HCT116 (cell line): ENCODE data around the gene COL1A1. TPM values are rescaled to one million over a fixed set of nuclear protein-coding genes. Genes with fewer than 3 reads are reported as not detected.

Experiments used
- ATAC-seq: fragments of 200-7000 bp; cut with Tn5 transposase; 2 replicates; pipeline ENCODE4 v1.9.1; 2020; ENCODE audit warnings: mild to moderate bottlenecking, moderate library complexity
- BruUV-seq: library from RNA; stranded (reverse); fragments of 400-500 nt; replicated peaks from 2 replicates; lab custom pipeline; 2021; lab: Mats Ljungman, UMichigan
- CTCF ChIA-PET: fragments of 300-600 bp; sonication (Branson Sonifier 250); formaldehyde crosslinking; loops from one replicate; lab custom pipeline; 2021; ENCODE audit warnings: antibody characterized with exemption; lab: Charles Lee
- POLR2A ChIA-PET: fragments of 300-600, 350-600 bp; sonication (Branson Sonifier 250); formaldehyde crosslinking; loops from one replicate; lab custom pipeline; 2021; ENCODE audit warnings: antibody characterized with exemption; lab: Charles Lee
- RAD21 ChIA-PET, 2 experiments: fragments of 300-600 bp; sonication (Branson Sonifier 250); formaldehyde crosslinking; loops; one replicate each; lab custom pipeline; 2023; ENCODE audit warnings: low total read pairs in 2 of 2; ENCODE audit not compliant: uncharacterized antibody in 2 of 2, unreplicated experiment in 2 of 2, low non-redundant PET in 1 of 2; lab: Charles Lee
- DNase-seq: peaks from one replicate; pipeline ENCODE4 v3.0.0-alpha.2; 2010; ENCODE audit warnings: low read depth, low spot score
- H2AFZ ChIP-seq: fragments of 200-600 bp; shearing (Covaris generic), sonication (generic); 2 replicates; pipeline ENCODE4 v1.6.1; 2017; ENCODE audit warnings: low read depth, mixed run types, mixed read lengths, antibody characterized with exemption, low read length; ENCODE audit not compliant: poor library complexity, severe bottlenecking
- H3K27ac ChIP-seq: 2 replicates; pipeline ENCODE4 v1.5.1; 2012; ENCODE audit warnings: low read depth, low read length
- H3K27me3 ChIP-seq: fragments of 200-600 bp; sonication (generic); 2 replicates; pipeline ENCODE4 v1.6.1; 2016; ENCODE audit warnings: mixed run types, low read length, mixed read lengths; ENCODE audit not compliant: insufficient read depth
- H3K36me3 ChIP-seq, 2 experiments: fragments of 200-500 bp in 1 of 2; fragments of 200-600 bp in 1 of 2; sonication (Bioruptor generic) in 1 of 2; sonication (generic) in 1 of 2; 2 replicates each; pipeline versions ENCODE4 v1.5.1 to v1.6.1; 2014 to 2016; ENCODE audit warnings: low read length in 2 of 2, inconsistent platforms in 1 of 2, mixed read lengths in 1 of 2, mixed run types in 1 of 2; ENCODE audit not compliant: insufficient read depth in 2 of 2, control insufficient read depth in 1 of 2
- H3K4me1 ChIP-seq, 2 experiments: fragments of 200-600 bp in 1 of 2; sonication (generic) in 1 of 2; 2 replicates each; pipeline versions ENCODE4 v1.5.1 to v1.6.1; 2012 to 2017; ENCODE audit warnings: low read length in 2 of 2, inconsistent platforms in 1 of 2, mild to moderate bottlenecking in 1 of 2, mixed read lengths in 1 of 2, mixed run types in 1 of 2, moderate library complexity in 1 of 2; ENCODE audit not compliant: insufficient read depth in 2 of 2, control insufficient read depth in 1 of 2
- H3K4me2 ChIP-seq: fragments of 200-600 bp; sonication (generic); 2 replicates; pipeline ENCODE4 v1.6.1; 2017; ENCODE audit warnings: mixed run types, low read length, mixed read lengths
- H3K4me3 ChIP-seq, 2 experiments: fragments of 200-600 bp in 1 of 2; sonication (generic) in 1 of 2; replicated peaks in 1 of 2; 2 replicates each; pipeline ENCODE4 v1.5.1; 2011 to 2016; ENCODE audit warnings: low read length in 2 of 2, control low read depth in 1 of 2, low read depth in 1 of 2, mild to moderate bottlenecking in 1 of 2, mixed read lengths in 1 of 2, mixed run types in 1 of 2
- H3K79me2 ChIP-seq: fragments of 200-600 bp; sonication (generic); 2 replicates; pipeline ENCODE4 v1.6.1; 2017; ENCODE audit warnings: mild to moderate bottlenecking, mixed run types, low read length, moderate library complexity, mixed read lengths; ENCODE audit not compliant: insufficient read depth
- H3K9ac ChIP-seq: fragments of 200-600 bp; sonication (generic); 2 replicates; pipeline ENCODE4 v1.6.1; 2016; ENCODE audit warnings: low read length, mixed read lengths
- H3K9me2 ChIP-seq: fragments of 200-600 bp; sonication (generic), shearing (Covaris generic); 2 replicates; pipeline ENCODE4 v1.6.1; 2017; ENCODE audit warnings: mixed run types, mild to moderate bottlenecking, moderate library complexity; ENCODE audit not compliant: insufficient read depth
- H3K9me3 ChIP-seq, 2 experiments: fragments of 200-500 bp in 1 of 2; fragments of 200-600 bp in 1 of 2; sonication (Bioruptor generic) in 1 of 2; sonication (generic) in 1 of 2; 2 replicates each; pipeline ENCODE4 v1.6.1; 2014 to 2017; ENCODE audit warnings: low read length in 2 of 2, mixed read lengths in 2 of 2, inconsistent platforms in 1 of 2, low read depth in 1 of 2, mild to moderate bottlenecking in 1 of 2, mixed run types in 1 of 2, moderate library complexity in 1 of 2; ENCODE audit not compliant: control insufficient read depth in 1 of 2, insufficient read depth in 1 of 2
- H4K20me1 ChIP-seq: fragments of 200-600 bp; sonication (generic), shearing (Covaris generic); 2 replicates; pipeline ENCODE4 v1.6.1; 2017; ENCODE audit warnings: mixed run types, mild to moderate bottlenecking, moderate library complexity; ENCODE audit not compliant: insufficient read depth
- CBX3 ChIP-seq: IDR thresholded peaks from 2 replicates; pipeline ENCODE4 v1.6.1; 2012; ENCODE audit warnings: low read depth
- CEBPB ChIP-seq: IDR thresholded peaks from 2 replicates; pipeline ENCODE4 v1.6.1; 2012; ENCODE audit warnings: low read depth
- EZH2phosphoT487 ChIP-seq: fragments of 200-600 bp; IDR thresholded peaks from 2 replicates; pipeline ENCODE4 v1.6.1; 2018; ENCODE audit warnings: antibody characterized with exemption, borderline replicate concordance
- FOSL1 ChIP-seq: IDR thresholded peaks from 2 replicates; pipeline ENCODE4 v1.6.1; 2012; ENCODE audit warnings: low read depth
- POLR2AphosphoS5 ChIP-seq: IDR thresholded peaks from 2 replicates; pipeline ENCODE4 v1.6.1; 2011; ENCODE audit warnings: mild to moderate bottlenecking, low read depth, low read length, moderate library complexity
- RAD21 ChIP-seq: IDR thresholded peaks from 2 replicates; pipeline ENCODE4 v1.6.1; 2012; ENCODE audit warnings: low read depth, mild to moderate bottlenecking
- TCF7L2 ChIP-seq: IDR thresholded peaks from 2 replicates; pipeline ENCODE4 v1.7.0; 2011; ENCODE audit warnings: borderline replicate concordance, inconsistent platforms; ENCODE audit not compliant: insufficient read depth, insufficient read length; ENCODE audit errors: extremely low read depth
- YY1 ChIP-seq: IDR thresholded peaks from 2 replicates; pipeline ENCODE4 v1.6.1; 2011; ENCODE audit warnings: low read length, low read depth, moderate library complexity, mild to moderate bottlenecking; ENCODE audit not compliant: insufficient replicate concordance; ENCODE audit errors: extremely low read depth
- intact Hi-C: fragments of 100-400 bp; cut with micrococcal nuclease; formaldehyde crosslinking; loops from 2 replicates; pipeline ENCODE4 v1.10.0; 2022
- total RNA-seq: library from RNA; stranded (reverse); gene quantifications from one replicate; pipeline ENCODE4 v1.2.1, GENCODE V29; 2021; ENCODE audit not compliant: unreplicated experiment
- TF ChIP-seq, protein P1 (sequence below): IDR thresholded peaks from 2 replicates; pipeline ENCODE4 v1.6.1; 2012
- TF ChIP-seq, protein P2 (sequence below), 3 experiments: fragments of 200-600 bp in 1 of 3; sonication (generic) in 1 of 3; IDR thresholded peaks in 2 of 3; conservative IDR thresholded peaks in 1 of 3; 2 replicates each; pipeline ENCODE4 v1.5.1; 2012 to 2017; ENCODE audit warnings: low read depth in 2 of 3, low read length in 2 of 3, antibody characterized with exemption in 1 of 3, borderline replicate concordance in 1 of 3, control low read depth in 1 of 3, mild to moderate bottlenecking in 1 of 3, mixed read lengths in 1 of 3, mixed run types in 1 of 3, moderate library complexity in 1 of 3; ENCODE audit not compliant: insufficient read depth in 1 of 3
- TF ChIP-seq, protein P3 (sequence below): IDR thresholded peaks from 2 replicates; pipeline ENCODE4 v1.6.1; 2012

Gene COL1A1
- total RNA-seq, 1 experiment from 2014 or later = 33.6 TPM

DNA sequence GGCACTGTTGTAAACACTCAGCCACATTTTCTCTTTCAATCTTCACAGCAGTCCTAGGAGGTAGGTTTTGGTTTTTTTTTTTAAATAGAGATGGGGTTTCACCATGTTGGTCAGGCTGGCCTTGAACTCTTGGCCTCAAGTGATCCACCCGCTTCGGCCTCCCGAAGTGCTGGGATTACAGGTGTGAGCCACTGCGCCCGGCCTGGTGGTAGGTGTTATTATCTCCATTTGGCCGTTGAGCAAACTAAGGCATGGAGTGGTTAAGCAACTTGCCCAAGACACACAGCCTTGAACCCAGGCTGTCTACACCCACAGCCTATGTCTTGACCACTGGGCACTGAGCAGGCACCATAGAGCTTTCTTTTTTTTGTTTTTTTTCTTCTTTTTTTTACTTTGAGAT is 27.0 kb downstream of the COL1A1 start (continued):
- TF ChIP-seq YY1 = no peak
- TF ChIP-seq FOSL1 = no peak
- no peak for TF ChIP-seq POLR2AphosphoS5
- TF ChIP-seq CBX3 = no peak
- TF ChIP-seq CEBPB = no peak
- no peak for TF ChIP-seq EZH2phosphoT487
- TF ChIP-seq, protein P1, sequence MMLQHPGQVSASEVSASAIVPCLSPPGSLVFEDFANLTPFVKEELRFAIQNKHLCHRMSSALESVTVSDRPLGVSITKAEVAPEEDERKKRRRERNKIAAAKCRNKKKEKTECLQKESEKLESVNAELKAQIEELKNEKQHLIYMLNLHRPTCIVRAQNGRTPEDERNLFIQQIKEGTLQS = no peak
- TF ChIP-seq, protein P2, sequence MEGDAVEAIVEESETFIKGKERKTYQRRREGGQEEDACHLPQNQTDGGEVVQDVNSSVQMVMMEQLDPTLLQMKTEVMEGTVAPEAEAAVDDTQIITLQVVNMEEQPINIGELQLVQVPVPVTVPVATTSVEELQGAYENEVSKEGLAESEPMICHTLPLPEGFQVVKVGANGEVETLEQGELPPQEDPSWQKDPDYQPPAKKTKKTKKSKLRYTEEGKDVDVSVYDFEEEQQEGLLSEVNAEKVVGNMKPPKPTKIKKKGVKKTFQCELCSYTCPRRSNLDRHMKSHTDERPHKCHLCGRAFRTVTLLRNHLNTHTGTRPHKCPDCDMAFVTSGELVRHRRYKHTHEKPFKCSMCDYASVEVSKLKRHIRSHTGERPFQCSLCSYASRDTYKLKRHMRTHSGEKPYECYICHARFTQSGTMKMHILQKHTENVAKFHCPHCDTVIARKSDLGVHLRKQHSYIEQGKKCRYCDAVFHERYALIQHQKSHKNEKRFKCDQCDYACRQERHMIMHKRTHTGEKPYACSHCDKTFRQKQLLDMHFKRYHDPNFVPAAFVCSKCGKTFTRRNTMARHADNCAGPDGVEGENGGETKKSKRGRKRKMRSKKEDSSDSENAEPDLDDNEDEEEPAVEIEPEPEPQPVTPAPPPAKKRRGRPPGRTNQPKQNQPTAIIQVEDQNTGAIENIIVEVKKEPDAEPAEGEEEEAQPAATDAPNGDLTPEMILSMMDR (IDR thresholded peaks at IDR 0.05 in 2 of 3, conservative IDR thresholded peaks at IDR 0.05 in 1 of 3; ENCODE audit: borderline replicate concordance in 1 of 3, insufficient read depth in 1 of 3, low read depth in 2 of 3, low read length in 2 of 3) = no peak

DNA sequence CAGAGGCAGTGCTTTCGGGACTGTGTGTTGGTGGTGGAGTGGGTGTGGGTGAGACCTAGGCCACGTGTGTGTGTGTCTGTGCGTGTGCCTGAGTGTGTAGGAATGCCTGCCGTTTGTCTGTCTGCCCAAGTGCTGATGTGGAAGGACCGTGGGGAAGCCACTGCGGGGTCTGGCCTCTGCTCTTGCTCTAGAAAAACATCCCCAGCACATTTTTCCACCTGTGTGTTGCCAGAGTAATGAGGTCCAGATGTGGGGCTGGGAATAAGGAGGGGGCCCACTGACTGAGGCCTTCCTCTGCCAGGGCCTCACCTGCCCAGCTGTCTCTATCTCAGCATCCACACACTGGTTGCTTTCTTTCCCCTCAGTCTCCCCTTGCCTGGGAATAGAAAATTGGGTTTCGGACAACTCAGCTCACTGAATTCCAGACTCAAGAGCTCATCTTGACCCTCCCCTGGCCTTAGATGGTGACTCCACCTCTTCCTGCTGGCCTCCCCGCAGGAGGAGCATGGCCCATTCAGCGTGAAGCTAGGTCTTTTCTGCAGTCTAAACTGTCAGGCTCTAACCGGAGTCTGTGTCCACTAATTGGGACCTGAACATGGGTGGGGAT is 28.0 kb downstream of the COL1A1 start:
- H3K79me2 ChIP-seq = no peaks in the 10 kb centered on the region
- no peaks in the 10 kb centered on the region for H3K27me3 ChIP-seq
- no peak for DNase-seq
- H3K27ac ChIP-seq = no peak overlapping the region
- no peak overlapping the region for H2AFZ ChIP-seq
- H3K9me2 ChIP-seq = no peaks in the 10 kb centered on the region
- TF ChIP-seq, protein P3, sequence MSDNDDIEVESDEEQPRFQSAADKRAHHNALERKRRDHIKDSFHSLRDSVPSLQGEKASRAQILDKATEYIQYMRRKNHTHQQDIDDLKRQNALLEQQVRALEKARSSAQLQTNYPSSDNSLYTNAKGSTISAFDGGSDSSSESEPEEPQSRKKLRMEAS = no peak; the same call in 1 of the 2 replicates
- no peak for TF ChIP-seq RAD21
- TF ChIP-seq YY1 = no peak
- no peak for TF ChIP-seq TCF7L2
- no peak for ATAC-seq
- H3K4me2 ChIP-seq = peak overlapping the region; percentile 43
- no peaks in the 10 kb centered on the region for H3K9me3 ChIP-seq
- CTCF ChIA-PET = interaction anchor here (0.7 to 2.1 kb wide), 6 partner anchors 8 to 27 kb away, joined by 3 to 8 read pairs (median 3); partner anchors contain the start of gene SGCA
- intact Hi-C loops = no loop called here
- peaks cover 34 to 75% of the 10 kb centered on the region in 2 experiments for H3K4me1 ChIP-seq
- peak overlapping the region; percentile 14 for H3K9ac ChIP-seq
- POLR2A ChIA-PET = no interaction called here
- no peaks in the 10 kb centered on the region for H4K20me1 ChIP-seq
- H3K36me3 ChIP-seq = no peaks in the 10 kb centered on the region
- no TSS peak for BruUV-seq
- RAD21 ChIA-PET = no interaction called here
- 0 out of 4 replicates have a peak overlapping the region, but pooled peaks of 1 of the 2 experiments have one; percentile 0 for H3K4me3 ChIP-seq
